ENCODE measurements around the gene MS4A15. TPM values are rescaled to one million over a fixed set of nuclear protein-coding genes. Genes with fewer than 3 reads are reported as not detected.

The MS4A15 gene
- total and polyA plus RNA-seq, 10 of the 15 experiments (the other 5 are each of a cell fraction or from before 2014, with no cell fraction given), result 0.05 to 0.84 (median 0.45) TPM

Other genes starting within 250 kb of the MS4A15 start
Only the 7 nearest of the 12 such genes appear.
- not detected in 2 replicates for gene MS4A8, start 57.3 kb upstream of the MS4A15 start, total RNA-seq (2014; rRNA removed)
- not detected in 2 replicates for gene MS4A8, start 57.3 kb upstream of the MS4A15 start, total RNA-seq (2014; rRNA removed; fragmentation: Illumina TruSeq; extraction: Trizol)
- not detected in 2 replicates for gene MS4A8, start 57.3 kb upstream of the MS4A15 start, total RNA-seq (2021)
- 0.04 TPM in 1 of 2 replicates, not detected in the other for gene MS4A8, start 57.3 kb upstream of the MS4A15 start, polyA plus RNA-seq (2011; rRNA removed)
- not detected in 2 replicates for gene MS4A8, start 57.3 kb upstream of the MS4A15 start, polyA plus RNA-seq (2014; fragmentation: Illumina TruSeq; extraction: Trizol)
- gene MS4A8, start 57.3 kb upstream of the MS4A15 start, polyA plus RNA-seq (2014; fragmentation: Nextera tagmentation; extraction: Ambion mirVana), result not detected
- not detected in 2 replicates for gene MS4A8, start 57.3 kb upstream of the MS4A15 start, polyA plus RNA-seq (2014; rRNA removed)
- not detected for gene MS4A8, start 57.3 kb upstream of the MS4A15 start, polyA plus RNA-seq (2016; fragmentation: Nextera tagmentation; extraction: Ambion mirVana)
- not detected in 2 replicates for gene MS4A18, start 32.1 kb upstream of the MS4A15 start, total RNA-seq (2014; rRNA removed)
- gene MS4A18, start 32.1 kb upstream of the MS4A15 start, total RNA-seq (2014; rRNA removed; fragmentation: Illumina TruSeq; extraction: Trizol), result not detected in 2 replicates
- gene MS4A18, start 32.1 kb upstream of the MS4A15 start, total RNA-seq (2021), result not detected in 2 replicates
- not detected in 2 replicates for gene MS4A18, start 32.1 kb upstream of the MS4A15 start, polyA plus RNA-seq (2011; rRNA removed)
- gene MS4A18, start 32.1 kb upstream of the MS4A15 start, polyA plus RNA-seq (2014; fragmentation: Illumina TruSeq; extraction: Trizol), result not detected in 2 replicates
- not detected for gene MS4A18, start 32.1 kb upstream of the MS4A15 start, polyA plus RNA-seq (2014; fragmentation: Nextera tagmentation; extraction: Ambion mirVana)
- not detected in 2 replicates for gene MS4A18, start 32.1 kb upstream of the MS4A15 start, polyA plus RNA-seq (2014; rRNA removed)
- not detected for gene MS4A18, start 32.1 kb upstream of the MS4A15 start, polyA plus RNA-seq (2016; fragmentation: Nextera tagmentation; extraction: Ambion mirVana)
- gene MS4A10, start 28.5 kb downstream of the MS4A15 start, total RNA-seq (2014; rRNA removed), result not detected in 2 replicates
- gene MS4A10, start 28.5 kb downstream of the MS4A15 start, total RNA-seq (2014; rRNA removed; fragmentation: Illumina TruSeq; extraction: Trizol), result not detected in 2 replicates
- not detected in 2 replicates for gene MS4A10, start 28.5 kb downstream of the MS4A15 start, total RNA-seq (2021)
- gene MS4A10, start 28.5 kb downstream of the MS4A15 start, polyA plus RNA-seq (2011; rRNA removed), result not detected in 2 replicates
- gene MS4A10, start 28.5 kb downstream of the MS4A15 start, polyA plus RNA-seq (2014; fragmentation: Illumina TruSeq; extraction: Trizol), result not detected in 2 replicates
- not detected for gene MS4A10, start 28.5 kb downstream of the MS4A15 start, polyA plus RNA-seq (2014; fragmentation: Nextera tagmentation; extraction: Ambion mirVana)
- gene MS4A10, start 28.5 kb downstream of the MS4A15 start, polyA plus RNA-seq (2014; rRNA removed), result not detected in 2 replicates
- gene MS4A10, start 28.5 kb downstream of the MS4A15 start, polyA plus RNA-seq (2016; fragmentation: Nextera tagmentation; extraction: Ambion mirVana), result not detected
- 26.5 and 39.7 TPM in 2 replicates for gene CCDC86, start 85.2 kb downstream of the MS4A15 start, total RNA-seq (2014; rRNA removed)
- gene CCDC86, start 85.2 kb downstream of the MS4A15 start, total RNA-seq (2014; rRNA removed; fragmentation: Illumina TruSeq; extraction: Trizol), result 6.6 and 7.2 TPM in 2 replicates
- gene CCDC86, start 85.2 kb downstream of the MS4A15 start, total RNA-seq (2021), result 51.1 and 58.2 TPM in 2 replicates
- 7.7 and 22.3 TPM in 2 replicates for gene CCDC86, start 85.2 kb downstream of the MS4A15 start, polyA plus RNA-seq (2011; rRNA removed)
- 24.7 and 37.7 TPM in 2 replicates for gene CCDC86, start 85.2 kb downstream of the MS4A15 start, polyA plus RNA-seq (2014; fragmentation: Illumina TruSeq; extraction: Trizol)
- gene CCDC86, start 85.2 kb downstream of the MS4A15 start, polyA plus RNA-seq (2014; fragmentation: Nextera tagmentation; extraction: Ambion mirVana), result 1 to 10 TPM; 2.0 to 4.4 TPM
- gene CCDC86, start 85.2 kb downstream of the MS4A15 start, polyA plus RNA-seq (2014; rRNA removed), result 44.4 and 49.6 TPM in 2 replicates
- gene CCDC86, start 85.2 kb downstream of the MS4A15 start, polyA plus RNA-seq (2016; fragmentation: Nextera tagmentation; extraction: Ambion mirVana), result 10 to 100 TPM; 78.6 to 87.2 TPM
- not detected in 2 replicates for gene PTGDR2, start 99.1 kb downstream of the MS4A15 start, total RNA-seq (2014; rRNA removed)
- not detected in 2 replicates for gene PTGDR2, start 99.1 kb downstream of the MS4A15 start, total RNA-seq (2014; rRNA removed; fragmentation: Illumina TruSeq; extraction: Trizol)
- gene PTGDR2, start 99.1 kb downstream of the MS4A15 start, total RNA-seq (2021), result 0.13 TPM in 1 of 2 replicates, not detected in the other
- gene PTGDR2, start 99.1 kb downstream of the MS4A15 start, polyA plus RNA-seq (2011; rRNA removed), result not detected in 2 replicates
- gene PTGDR2, start 99.1 kb downstream of the MS4A15 start, polyA plus RNA-seq (2014; fragmentation: Illumina TruSeq; extraction: Trizol), result 0.01 TPM in 1 of 2 replicates, not detected in the other
- gene PTGDR2, start 99.1 kb downstream of the MS4A15 start, polyA plus RNA-seq (2014; fragmentation: Nextera tagmentation; extraction: Ambion mirVana), result not detected
- 0.03 TPM in 1 of 2 replicates, not detected in the other for gene PTGDR2, start 99.1 kb downstream of the MS4A15 start, polyA plus RNA-seq (2014; rRNA removed)
- under 1 TPM; 0.17 to 0.28 TPM for gene PTGDR2, start 99.1 kb downstream of the MS4A15 start, polyA plus RNA-seq (2016; fragmentation: Nextera tagmentation; extraction: Ambion mirVana)
- gene ZP1, start 110.7 kb downstream of the MS4A15 start, total RNA-seq (2014; rRNA removed), result not detected in 2 replicates
- not detected in 2 replicates for gene ZP1, start 110.7 kb downstream of the MS4A15 start, total RNA-seq (2014; rRNA removed; fragmentation: Illumina TruSeq; extraction: Trizol)
- gene ZP1, start 110.7 kb downstream of the MS4A15 start, total RNA-seq (2021), result not detected in 2 replicates
- not detected in 2 replicates for gene ZP1, start 110.7 kb downstream of the MS4A15 start, polyA plus RNA-seq (2011; rRNA removed)
- not detected in 2 replicates for gene ZP1, start 110.7 kb downstream of the MS4A15 start, polyA plus RNA-seq (2014; fragmentation: Illumina TruSeq; extraction: Trizol)
- gene ZP1, start 110.7 kb downstream of the MS4A15 start, polyA plus RNA-seq (2014; fragmentation: Nextera tagmentation; extraction: Ambion mirVana), result not detected
- gene ZP1, start 110.7 kb downstream of the MS4A15 start, polyA plus RNA-seq (2014; rRNA removed), result not detected in 2 replicates
- gene ZP1, start 110.7 kb downstream of the MS4A15 start, polyA plus RNA-seq (2016; fragmentation: Nextera tagmentation; extraction: Ambion mirVana), result not detected
- gene PRPF19, start 149.7 kb downstream of the MS4A15 start, total RNA-seq (2014; rRNA removed), result 95.6 and 109 TPM in 2 replicates
- gene PRPF19, start 149.7 kb downstream of the MS4A15 start, total RNA-seq (2014; rRNA removed; fragmentation: Illumina TruSeq; extraction: Trizol), result 48.7 and 53.1 TPM in 2 replicates
- 165 and 170 TPM in 2 replicates for gene PRPF19, start 149.7 kb downstream of the MS4A15 start, total RNA-seq (2021)
- 12.9 and 25.6 TPM in 2 replicates for gene PRPF19, start 149.7 kb downstream of the MS4A15 start, polyA plus RNA-seq (2011; rRNA removed)
- gene PRPF19, start 149.7 kb downstream of the MS4A15 start, polyA plus RNA-seq (2014; fragmentation: Illumina TruSeq; extraction: Trizol), result 109 and 151 TPM in 2 replicates
- 10 to 100 TPM in 1 of 2 experiments, 1 to 10 TPM in 1; 8.7 to 27.7 TPM for gene PRPF19, start 149.7 kb downstream of the MS4A15 start, polyA plus RNA-seq (2014; fragmentation: Nextera tagmentation; extraction: Ambion mirVana)
- gene PRPF19, start 149.7 kb downstream of the MS4A15 start, polyA plus RNA-seq (2014; rRNA removed), result 74.4 and 88.5 TPM in 2 replicates
- 10 to 100 TPM; 59.8 to 62.9 TPM for gene PRPF19, start 149.7 kb downstream of the MS4A15 start, polyA plus RNA-seq (2016; fragmentation: Nextera tagmentation; extraction: Ambion mirVana)

All from GM12878 (cell line).